Chondrocyte (in vitro differentiated cells): ENCODE data around the gene ZYX. TPM values are rescaled to one million over a fixed set of nuclear protein-coding genes. Genes with fewer than 3 reads are reported as not detected.
"Not testable (repeated sequence)": the region's sequence is repeated elsewhere in the genome, so short reads cannot be mapped to it uniquely, and the experiment has no call there.

Experiments used
- DNase-seq: peaks from one replicate; pipeline ENCODE4 v3.0.0; 2021; ENCODE audit warnings: mixed read lengths, low spot score
- H3K27ac Mint-ChIP-seq: one replicate; pipeline ENCODE4 v1.8.0; 2021; ENCODE audit warnings: mild to moderate bottlenecking, moderate library complexity, mixed read lengths; ENCODE audit not compliant: unreplicated experiment
- H3K27me3 Mint-ChIP-seq: 2 replicates; pipeline ENCODE4 v1.8.0; 2021; ENCODE audit warnings: low read depth, mixed read lengths
- H3K36me3 Mint-ChIP-seq: 2 replicates; pipeline ENCODE4 v1.8.0; 2021; ENCODE audit warnings: low read depth, mixed read lengths
- H3K4me1 Mint-ChIP-seq: 2 replicates; pipeline ENCODE4 v1.8.0; 2021; ENCODE audit warnings: low read depth, mild to moderate bottlenecking, mixed read lengths
- H3K4me3 Mint-ChIP-seq: one replicate; pipeline ENCODE4 v1.8.0; 2021; ENCODE audit warnings: mild to moderate bottlenecking, moderate library complexity, mixed read lengths; ENCODE audit not compliant: unreplicated experiment
- H3K9me3 Mint-ChIP-seq: 2 replicates; pipeline ENCODE4 v1.8.0; 2021; ENCODE audit warnings: low read depth, mixed read lengths
- CTCF ChIP-seq: fragments of 200-600 bp; sonication (generic); IDR thresholded peaks from 2 replicates; pipeline ENCODE4 v1.5.0; 2021; ENCODE audit warnings: antibody characterized with exemption, mild to moderate bottlenecking, moderate library complexity
- total RNA-seq: library from RNA; stranded (reverse); gene quantifications from 3 replicates; pipeline ENCODE4 v1.2.1, GENCODE V29; 2021

The ZYX gene
- total RNA-seq, 1 donor from 2014 or later, result 386 TPM

- Mint-ChIP-seq H3K27me3 (peaks cover 12% of the 10 kb centered on the region), H3K4me3 (no peak overlapping the region), H3K4me1 (no peaks in the 10 kb centered on the region), H3K27ac (no peak overlapping the region), H3K9me3 (peaks cover 2% of the 10 kb centered on the region), H3K36me3 (no peaks in the 10 kb centered on the region)
- no peak for TF ChIP-seq CTCF
- no peak for DNase-seq
Measured at GRCh38 chr7:143422033-143422432, 40.9 kb downstream of the ZYX start.

GRCh38 chr7:143424476-143424875 is 43.3 kb downstream of the ZYX start:
- not testable (repeated sequence) for H3K27ac Mint-ChIP-seq, H3K4me1 Mint-ChIP-seq, H3K27me3 Mint-ChIP-seq, H3K9me3 Mint-ChIP-seq, H3K36me3 Mint-ChIP-seq, H3K4me3 Mint-ChIP-seq, DNase-seq

- no peaks in the 10 kb centered on the region for H3K9me3 Mint-ChIP-seq
- H3K36me3 Mint-ChIP-seq, result no peaks in the 10 kb centered on the region
- no peaks in the 10 kb centered on the region for H3K4me1 Mint-ChIP-seq
- no peak for TF ChIP-seq CTCF
- H3K27me3 Mint-ChIP-seq, result peaks cover 2% of the 10 kb centered on the region
- DNase-seq, result no peak
- no peak overlapping the region for H3K27ac Mint-ChIP-seq
- no peak overlapping the region for H3K4me3 Mint-ChIP-seq
Measured at GRCh38 chr7:143426479-143427142, 45.5 kb downstream of the ZYX start.

- no peaks in the 10 kb centered on the region for H3K27me3 Mint-ChIP-seq
- no peak overlapping the region for H3K4me3 Mint-ChIP-seq
- H3K9me3 Mint-ChIP-seq, result no peaks in the 10 kb centered on the region
- TF ChIP-seq CTCF, result no peak
- no peaks in the 10 kb centered on the region for H3K4me1 Mint-ChIP-seq
- no peak overlapping the region for H3K27ac Mint-ChIP-seq
- DNase-seq, result no peak
- no peaks in the 10 kb centered on the region for H3K36me3 Mint-ChIP-seq
Measured at GRCh38 chr7:143429770-143430698, 48.9 kb downstream of the ZYX start.

GRCh38 chr7:143431109-143431508 is 50.0 kb downstream of the ZYX start:
- no peak for TF ChIP-seq CTCF
- Mint-ChIP-seq H3K4me3 (no peak overlapping the region), H3K9me3 (no peaks in the 10 kb centered on the region), H3K36me3 (peaks cover 2% of the 10 kb centered on the region), H3K27ac (no peak overlapping the region), H3K4me1 (no peaks in the 10 kb centered on the region), H3K27me3 (peaks cover 1% of the 10 kb centered on the region)
- DNase-seq, result no peak
